GM21737 (cell line): Measurements from ENCODE around the gene NOVA1.

Experiments used
- ATAC-seq: cut with Tn5 transposase; IDR thresholded peaks from one replicate; pipeline ENCODE4 v1.9.1; 2021; ENCODE audit warnings: mild to moderate bottlenecking, moderate library complexity; ENCODE audit not compliant: unreplicated experiment

NOVA1 gene

DNA sequence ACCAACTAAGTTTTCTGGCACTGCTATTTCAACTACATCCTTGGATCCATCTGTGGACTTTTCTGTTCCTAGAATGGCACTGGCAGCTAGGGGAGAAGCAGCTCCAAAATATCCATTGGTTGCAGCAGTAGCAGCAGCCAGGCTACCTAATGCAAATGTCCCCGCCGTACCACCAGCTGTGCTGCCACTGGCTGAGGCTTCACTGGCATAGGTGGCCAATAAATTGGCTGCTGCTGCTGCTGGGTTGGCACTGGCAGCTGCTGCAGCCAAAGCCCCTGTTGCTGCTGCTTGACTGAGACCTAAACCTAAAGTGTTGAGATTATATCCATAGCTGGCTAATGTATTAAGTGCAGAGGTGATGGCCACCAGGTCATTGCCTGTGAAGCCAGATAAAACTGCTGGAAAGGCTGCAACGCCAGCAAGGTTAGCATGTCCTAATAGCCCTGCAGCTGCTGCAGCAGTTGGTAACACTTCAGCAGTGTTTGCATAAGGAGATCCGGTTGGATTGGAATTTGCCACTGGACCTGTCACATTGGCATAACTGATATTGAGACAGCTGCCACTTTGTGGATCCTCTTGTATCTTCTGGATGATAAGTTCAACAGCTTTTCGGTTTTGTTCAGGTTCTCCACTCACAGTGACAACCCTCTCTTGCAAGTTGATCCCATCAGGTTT is 149.5 kb downstream of the NOVA1 start:
- ATAC-seq: no peak

DNA sequence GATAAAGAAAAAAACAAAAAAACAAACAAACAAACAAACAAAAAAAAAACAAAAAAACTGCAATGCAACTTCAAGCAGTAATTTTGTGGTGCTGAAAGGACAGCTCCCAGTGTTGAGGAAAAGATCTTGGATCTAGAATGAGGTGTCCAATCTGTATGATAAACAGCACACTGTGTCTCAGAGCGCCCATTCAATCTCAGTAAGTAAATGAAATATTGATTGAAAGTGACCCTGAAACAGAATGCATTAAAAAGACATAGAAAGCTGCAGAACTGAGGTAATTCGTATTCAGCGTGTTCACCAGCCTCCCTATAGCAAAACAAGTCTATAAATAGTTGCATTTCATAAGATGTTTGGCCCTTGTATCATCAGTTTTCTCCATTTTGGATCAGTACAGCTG is 153.0 kb downstream of the NOVA1 start:
- ATAC-seq: no peak

DNA sequence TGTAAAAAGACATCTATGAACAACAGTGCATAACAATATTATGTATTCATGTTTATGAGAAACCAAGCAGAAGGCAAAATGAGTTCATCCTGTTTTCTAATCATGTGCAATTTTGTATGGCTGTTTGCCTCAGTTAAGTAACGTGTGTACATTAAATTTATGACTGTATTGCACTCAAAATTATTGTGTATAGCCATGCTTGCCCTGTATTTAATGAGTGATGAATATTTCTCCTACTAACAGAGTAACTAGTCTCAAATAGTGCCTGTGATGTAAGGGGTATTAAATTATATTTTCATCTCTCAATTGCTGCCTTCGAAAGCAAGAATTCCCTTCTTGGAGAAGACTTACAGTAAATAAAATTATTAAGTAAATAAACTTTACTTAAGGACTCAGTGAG is 154.2 kb downstream of the NOVA1 start:
- no peak for ATAC-seq

DNA sequence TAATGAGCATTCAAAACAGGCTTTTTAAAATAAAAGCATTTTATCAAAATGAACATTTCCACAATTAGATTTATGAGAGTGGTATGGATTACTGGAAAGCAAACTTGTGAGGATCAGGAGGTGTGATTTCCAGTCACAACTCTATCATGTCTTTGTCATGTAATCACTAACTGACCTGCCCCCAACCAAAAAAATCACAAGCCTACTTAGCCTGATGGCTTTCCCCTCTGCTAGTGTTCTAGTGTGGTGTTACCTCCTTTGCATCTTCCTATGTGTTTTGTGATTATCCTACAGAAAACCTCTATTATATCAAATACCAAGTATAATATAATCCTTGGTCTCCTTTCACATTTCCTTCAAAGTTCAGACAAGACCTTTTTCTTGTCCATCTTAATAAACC is 168.6 kb downstream of the NOVA1 start:
- ATAC-seq: no peak

DNA sequence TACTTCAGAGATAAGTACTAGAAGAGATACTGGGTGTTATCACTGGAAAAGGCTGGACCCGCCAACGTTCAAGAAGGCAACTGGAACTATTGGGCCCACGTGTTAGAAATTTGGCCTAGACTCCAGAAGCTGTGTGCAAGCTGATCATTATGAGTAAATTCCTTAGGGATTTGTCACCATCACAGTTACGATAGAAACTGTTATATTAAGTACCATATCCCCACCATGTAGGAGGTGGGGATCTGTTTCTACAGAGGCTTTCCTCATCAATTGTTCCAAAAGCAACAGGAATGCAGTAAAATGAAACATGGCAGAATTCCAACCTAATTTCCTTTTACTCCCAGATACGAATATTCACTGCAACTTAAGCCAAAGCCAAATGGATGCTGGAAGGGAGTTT is 170.7 kb downstream of the NOVA1 start:
- no peak for ATAC-seq

DNA sequence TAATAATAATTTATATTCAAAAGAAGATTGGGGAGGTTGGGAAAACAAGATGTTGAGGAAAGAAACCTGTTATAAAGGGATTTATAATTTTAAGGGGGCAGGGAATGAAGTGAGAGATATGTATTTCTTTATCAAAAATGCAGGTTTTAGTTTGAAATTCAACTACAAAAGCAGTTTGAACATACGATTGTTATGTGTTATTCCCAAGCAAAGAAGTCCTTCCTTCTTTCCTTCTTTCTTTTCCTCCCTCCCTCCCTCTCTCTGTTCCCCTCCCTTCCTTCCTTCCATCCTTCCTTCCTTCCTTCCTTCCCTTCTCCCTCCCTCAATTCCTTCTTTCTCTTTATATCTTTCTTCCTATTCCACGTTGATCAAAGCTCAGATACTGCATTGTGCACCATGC is 173.3 kb downstream of the NOVA1 start:
- ATAC-seq: no peak

DNA sequence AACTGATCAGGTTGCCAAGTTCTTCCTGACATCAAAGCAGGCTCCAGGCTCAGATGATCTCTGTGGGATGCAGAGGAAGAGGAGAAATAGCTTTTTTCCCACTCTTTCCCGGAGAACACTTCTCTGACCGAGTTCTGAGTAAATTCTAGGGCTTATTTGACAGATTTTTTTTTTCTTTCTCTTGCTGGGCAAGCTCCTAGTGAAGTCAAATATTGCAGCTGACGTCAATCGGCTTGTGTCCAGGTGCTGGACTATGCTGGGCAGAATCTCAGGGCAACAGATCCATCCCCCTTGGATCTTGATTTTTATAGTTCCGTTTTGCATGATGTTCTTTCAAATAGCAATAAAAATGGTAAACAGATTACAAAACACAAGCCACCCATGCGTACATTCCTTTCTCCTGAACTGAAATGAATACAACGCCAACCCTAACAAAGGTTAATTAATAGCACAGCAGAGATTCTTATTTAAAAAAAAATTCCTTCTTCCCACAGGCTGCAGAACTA is 182.2 kb downstream of the NOVA1 start:
- no peak for ATAC-seq

DNA sequence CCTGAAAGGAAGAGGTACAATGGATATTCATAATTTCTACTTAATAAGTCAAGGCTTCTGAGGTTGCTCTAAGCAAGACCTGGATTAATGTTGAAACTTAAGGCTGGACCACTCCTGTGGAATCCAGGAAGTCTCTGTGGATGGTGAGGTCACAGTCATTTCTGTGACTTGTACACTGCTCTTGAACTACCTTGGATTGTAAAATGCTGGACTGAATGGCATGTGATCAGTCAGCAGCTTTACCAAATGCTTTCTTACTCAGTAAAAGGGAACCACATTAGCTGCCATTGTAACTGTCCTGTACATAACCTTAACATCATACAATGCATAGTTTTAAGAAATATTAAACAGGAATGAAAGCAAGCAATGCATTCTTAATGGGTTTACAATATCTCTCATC is 182.9 kb downstream of the NOVA1 start:
- ATAC-seq: no peak

DNA sequence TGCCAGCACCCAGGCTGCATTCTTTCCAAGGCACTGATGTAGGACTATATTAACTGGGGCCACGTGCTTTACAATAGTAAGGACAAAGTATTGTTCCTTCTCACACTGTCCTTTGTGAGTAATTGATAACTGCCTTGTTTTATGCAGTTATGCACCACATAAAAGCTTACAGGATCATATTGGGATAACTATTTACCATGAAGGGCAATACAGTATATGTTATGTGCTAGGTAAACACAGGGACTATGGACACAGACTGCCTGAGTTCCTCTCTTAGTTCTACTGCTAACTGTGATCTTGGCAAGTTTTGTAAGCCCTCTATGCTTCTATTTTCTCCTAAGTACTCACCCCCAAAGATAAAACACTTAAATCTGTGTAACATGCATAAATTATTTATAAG is 183.7 kb downstream of the NOVA1 start:
- no peak for ATAC-seq

DNA sequence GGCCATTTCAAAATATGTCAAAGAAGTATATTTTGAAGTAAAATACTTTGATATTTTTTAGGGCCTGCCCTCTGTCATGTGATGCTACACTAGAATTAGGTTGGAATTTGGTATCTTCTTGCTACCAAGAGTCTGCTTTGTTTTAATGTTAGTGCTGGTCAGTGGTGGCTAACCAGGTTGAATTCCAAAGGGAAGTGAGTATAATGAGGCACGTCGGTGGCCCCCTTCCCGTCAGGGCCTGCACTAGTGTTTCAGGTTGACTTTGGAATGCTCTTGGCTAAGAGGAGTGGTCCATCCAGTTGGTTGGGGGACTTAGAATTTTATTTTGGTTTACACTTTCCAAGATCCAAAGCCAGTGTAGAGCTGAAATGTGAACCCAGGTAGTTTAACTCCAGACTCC is 185.4 kb downstream of the NOVA1 start:
- no peak for ATAC-seq

DNA sequence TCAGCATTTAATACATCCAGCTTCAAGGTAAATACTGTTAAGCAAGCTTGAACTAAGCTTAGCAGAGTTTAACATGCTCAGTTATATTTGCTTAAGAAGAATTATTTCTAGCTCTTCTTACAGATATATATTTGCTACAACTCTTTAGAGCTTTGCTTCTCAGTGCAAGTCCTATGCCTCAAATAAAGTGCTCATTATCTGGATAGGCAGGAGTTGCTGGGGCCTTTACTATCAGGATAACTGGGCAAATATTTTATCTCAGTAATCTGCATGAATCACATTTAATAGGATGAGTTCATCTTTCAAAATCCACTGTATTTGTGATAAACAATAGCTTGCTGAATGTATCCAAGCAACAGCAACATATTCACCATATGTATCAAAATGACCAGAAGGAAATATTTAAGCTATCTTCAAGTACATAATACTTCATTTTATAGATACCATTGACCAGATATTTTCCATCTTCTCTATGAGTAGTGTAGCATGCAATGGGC is 187.6 kb downstream of the NOVA1 start:
- no peak for ATAC-seq

DNA sequence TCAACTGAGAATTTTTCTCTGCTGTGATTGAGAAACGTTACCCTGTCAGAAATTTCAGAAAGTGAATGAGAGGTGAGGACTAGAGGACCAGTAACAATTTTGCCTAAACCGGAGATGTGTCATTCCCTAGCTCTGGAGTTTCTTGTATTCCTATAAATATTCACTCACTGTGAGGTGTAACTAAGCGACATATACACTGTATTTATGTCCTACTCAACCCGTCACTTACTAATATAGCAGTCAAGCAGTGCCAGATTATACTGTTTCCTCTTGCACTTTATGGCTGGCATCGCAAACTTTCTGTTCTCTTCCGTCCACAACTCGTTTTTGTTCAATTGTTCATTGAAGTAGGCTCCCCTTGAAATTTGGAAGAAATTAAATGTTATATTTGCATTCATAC is 192.9 kb downstream of the NOVA1 start:
- no peak for ATAC-seq

DNA sequence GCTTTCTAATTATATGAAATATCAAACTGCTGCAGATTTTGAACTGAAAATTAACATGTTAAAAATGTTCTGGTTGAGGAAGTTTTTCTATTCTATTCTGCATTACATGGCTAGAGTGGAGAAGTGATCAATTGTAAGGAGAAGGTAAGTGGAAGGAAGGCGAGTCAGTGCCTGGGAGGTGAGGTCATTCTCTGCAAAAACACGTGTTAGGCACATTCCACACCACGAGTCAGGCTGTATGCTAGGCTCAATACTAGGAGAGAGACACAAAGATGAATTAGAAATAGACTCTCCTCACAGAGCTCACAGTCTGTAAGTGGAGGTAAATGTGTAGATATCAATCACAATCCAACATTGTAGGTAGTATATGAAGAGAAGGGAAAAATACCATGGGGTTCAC is 194.1 kb downstream of the NOVA1 start:
- no peak for ATAC-seq

DNA sequence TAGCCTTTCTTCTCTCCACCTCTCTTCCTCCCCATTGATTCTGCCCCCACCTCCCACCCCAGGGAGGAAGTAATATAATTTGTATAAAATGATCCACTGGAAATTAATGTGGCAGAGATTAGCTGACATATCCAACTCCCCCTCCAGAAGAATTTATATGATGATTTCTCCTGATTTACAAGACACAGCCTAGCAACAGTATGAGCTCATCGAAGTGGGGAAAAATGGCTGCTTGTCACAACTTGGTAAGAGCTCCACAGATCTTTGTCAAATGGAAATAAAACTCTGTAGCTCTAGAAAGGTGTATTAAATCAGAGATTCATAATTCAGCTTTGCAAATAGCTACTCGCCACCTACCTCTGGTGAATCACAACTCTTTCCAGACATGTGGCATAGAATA is 195.7 kb downstream of the NOVA1 start:
- no peak for ATAC-seq

DNA sequence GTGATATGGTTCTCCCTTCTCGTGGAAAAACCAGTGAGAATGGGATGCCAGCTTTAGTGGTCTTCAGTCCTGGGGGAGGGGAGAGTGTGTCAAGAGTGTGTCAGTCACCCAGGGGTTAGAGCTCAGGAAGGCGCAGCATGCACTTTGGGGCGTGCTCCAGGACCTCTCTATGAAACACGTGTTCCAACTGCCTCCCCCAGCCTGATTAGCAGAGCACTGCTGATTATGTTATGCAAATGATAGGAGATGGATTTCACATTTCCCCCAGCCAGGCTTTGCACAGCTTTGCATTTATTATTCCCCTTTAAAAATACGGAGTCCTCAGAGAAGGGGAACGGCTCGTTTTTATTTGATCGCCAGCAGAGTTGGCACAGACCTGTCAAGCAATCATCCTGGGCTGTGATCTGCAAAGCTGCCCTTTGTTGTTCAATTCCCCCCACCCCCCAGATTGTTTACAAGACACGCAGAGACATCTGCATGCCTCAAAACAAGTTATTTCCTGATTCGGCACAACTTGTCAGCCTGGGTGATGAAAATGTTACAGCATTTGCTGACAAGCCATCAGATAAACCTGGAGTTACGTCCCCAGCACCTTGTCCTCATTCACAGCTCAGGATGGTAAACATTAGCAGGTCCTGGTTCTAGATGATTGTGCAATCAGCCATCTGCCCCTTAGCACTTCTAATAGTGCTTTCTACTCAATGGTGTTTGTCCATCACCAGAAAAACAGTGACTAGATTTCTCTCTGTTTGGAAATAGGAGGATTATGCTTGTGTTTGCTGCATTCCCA is 196.5 kb downstream of the NOVA1 start:
- ATAC-seq: no peak

DNA sequence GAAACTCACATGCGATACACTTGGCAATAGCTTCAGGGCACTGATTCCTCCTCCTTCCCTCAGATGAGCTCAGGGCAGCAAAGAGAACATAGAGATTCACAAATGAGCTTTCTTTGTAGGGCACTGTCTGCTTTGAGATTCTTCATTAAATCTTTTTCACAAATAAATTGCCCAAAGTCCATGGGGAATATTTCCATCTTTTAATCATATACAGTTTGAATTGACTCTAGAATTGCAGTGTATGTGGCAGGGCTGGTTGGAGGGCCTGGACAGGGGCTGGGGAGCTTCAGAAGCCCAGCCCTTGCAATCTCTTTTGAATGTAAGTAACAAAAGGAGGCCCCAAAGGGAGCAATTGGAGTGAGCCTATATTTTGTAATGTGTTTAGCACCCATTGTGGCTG is 197.5 kb downstream of the NOVA1 start:
- no peak for ATAC-seq

DNA sequence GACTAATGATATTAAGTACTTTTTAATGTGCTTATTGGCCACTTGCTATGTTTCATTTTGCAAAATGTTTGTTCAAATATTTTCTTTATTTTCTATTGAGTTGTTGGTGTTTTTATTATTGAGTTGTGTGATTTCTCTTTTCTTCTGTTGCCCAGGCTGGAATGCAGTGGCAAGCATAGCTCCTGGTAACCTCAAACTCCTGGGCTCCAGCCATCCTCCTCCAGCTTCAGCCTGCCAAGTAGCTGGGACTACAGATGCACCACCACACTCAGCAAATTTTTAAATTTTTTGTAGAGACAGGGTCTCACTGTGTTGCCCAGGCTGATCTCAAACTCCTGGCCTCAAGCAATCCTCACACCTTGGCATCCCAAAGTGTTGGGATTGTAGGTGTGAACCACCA is 199.2 kb downstream of the NOVA1 start:
- ATAC-seq: no peak
